ENCODE results near the gene KLHL7.

KLHL7 gene

GRCh38 chr7:23212841-23213240, 107.3 kb downstream of the KLHL7 start:
- in situ Hi-C loops (cut with HindIII; ENCODE audit: low pct_ligation_motif_present, low sequenced_read_pairs), result no loop called here
- Histone ChIP-seq H3K36me3 (replicated peaks) (no peaks in the 10 kb centered on the region), H3K27ac (no peak overlapping the region), H3K27me3 (replicated peaks) (no peaks in the 10 kb centered on the region), H3K4me3 (ENCODE audit: low read depth, low read length) (no peak overlapping the region)
- TF ChIP-seq, protein P1, sequence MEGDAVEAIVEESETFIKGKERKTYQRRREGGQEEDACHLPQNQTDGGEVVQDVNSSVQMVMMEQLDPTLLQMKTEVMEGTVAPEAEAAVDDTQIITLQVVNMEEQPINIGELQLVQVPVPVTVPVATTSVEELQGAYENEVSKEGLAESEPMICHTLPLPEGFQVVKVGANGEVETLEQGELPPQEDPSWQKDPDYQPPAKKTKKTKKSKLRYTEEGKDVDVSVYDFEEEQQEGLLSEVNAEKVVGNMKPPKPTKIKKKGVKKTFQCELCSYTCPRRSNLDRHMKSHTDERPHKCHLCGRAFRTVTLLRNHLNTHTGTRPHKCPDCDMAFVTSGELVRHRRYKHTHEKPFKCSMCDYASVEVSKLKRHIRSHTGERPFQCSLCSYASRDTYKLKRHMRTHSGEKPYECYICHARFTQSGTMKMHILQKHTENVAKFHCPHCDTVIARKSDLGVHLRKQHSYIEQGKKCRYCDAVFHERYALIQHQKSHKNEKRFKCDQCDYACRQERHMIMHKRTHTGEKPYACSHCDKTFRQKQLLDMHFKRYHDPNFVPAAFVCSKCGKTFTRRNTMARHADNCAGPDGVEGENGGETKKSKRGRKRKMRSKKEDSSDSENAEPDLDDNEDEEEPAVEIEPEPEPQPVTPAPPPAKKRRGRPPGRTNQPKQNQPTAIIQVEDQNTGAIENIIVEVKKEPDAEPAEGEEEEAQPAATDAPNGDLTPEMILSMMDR (IDR thresholded peaks at IDR 0.05; ENCODE audit: low read depth, low read length, missing control alignments), result no peak
- no peak for DNase-seq

GRCh38 chr7:23213755-23214154, 108.2 kb downstream of the KLHL7 start:
- no peaks in the 10 kb centered on the region for H3K27me3 ChIP-seq (replicated peaks)
- H3K36me3 ChIP-seq (replicated peaks), result no peaks in the 10 kb centered on the region
- TF ChIP-seq, protein P1 (IDR thresholded peaks at IDR 0.05; ENCODE audit: low read depth, low read length, missing control alignments), result no peak
- H3K4me3 ChIP-seq (ENCODE audit: low read depth, low read length), result no peak overlapping the region
- in situ Hi-C loops (cut with HindIII; ENCODE audit: low pct_ligation_motif_present, low sequenced_read_pairs), result no loop called here
- DNase-seq, result no peak
- no peak overlapping the region for H3K27ac ChIP-seq

GRCh38 chr7:23214423-23214822, 108.8 kb downstream of the KLHL7 start:
- TF ChIP-seq, protein P1 (IDR thresholded peaks at IDR 0.05; ENCODE audit: low read depth, low read length, missing control alignments), result no peak
- DNase-seq, result no peak
- Histone ChIP-seq H3K36me3 (replicated peaks) (no peaks in the 10 kb centered on the region), H3K4me3 (ENCODE audit: low read depth, low read length) (no peak overlapping the region), H3K27ac (no peak overlapping the region), H3K27me3 (replicated peaks) (no peaks in the 10 kb centered on the region)
- in situ Hi-C loops (cut with HindIII; ENCODE audit: low pct_ligation_motif_present, low sequenced_read_pairs), result no loop called here

DNA sequence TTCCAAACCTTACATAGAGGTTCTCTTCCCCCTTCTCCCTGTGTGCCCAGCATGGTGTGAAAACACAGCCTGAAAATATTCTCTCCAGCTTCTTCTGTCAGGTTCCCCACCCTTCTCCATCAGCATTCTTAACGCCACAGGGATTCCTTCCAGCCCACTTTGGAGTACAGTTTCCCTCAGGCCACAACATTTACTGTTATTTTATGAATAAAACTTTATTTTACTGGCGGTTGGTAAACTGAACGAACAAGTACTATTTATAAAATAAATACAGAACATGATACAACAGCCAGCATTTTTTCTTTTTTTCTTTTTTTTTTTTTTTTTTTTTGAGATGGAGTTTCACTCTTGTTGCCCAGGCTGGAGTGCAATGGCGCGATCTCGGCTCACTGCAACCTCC, 109.4 kb downstream of the KLHL7 start:
- in situ Hi-C loops (cut with HindIII; ENCODE audit: low pct_ligation_motif_present, low sequenced_read_pairs), result no loop called here
- TF ChIP-seq, protein P1 (IDR thresholded peaks at IDR 0.05; ENCODE audit: low read depth, low read length, missing control alignments), result no peak
- Histone ChIP-seq H3K27ac (no peak overlapping the region), H3K36me3 (replicated peaks) (no peaks in the 10 kb centered on the region), H3K4me3 (ENCODE audit: low read depth, low read length) (no peak overlapping the region), H3K27me3 (replicated peaks) (no peaks in the 10 kb centered on the region)
- no peak for DNase-seq

DNA sequence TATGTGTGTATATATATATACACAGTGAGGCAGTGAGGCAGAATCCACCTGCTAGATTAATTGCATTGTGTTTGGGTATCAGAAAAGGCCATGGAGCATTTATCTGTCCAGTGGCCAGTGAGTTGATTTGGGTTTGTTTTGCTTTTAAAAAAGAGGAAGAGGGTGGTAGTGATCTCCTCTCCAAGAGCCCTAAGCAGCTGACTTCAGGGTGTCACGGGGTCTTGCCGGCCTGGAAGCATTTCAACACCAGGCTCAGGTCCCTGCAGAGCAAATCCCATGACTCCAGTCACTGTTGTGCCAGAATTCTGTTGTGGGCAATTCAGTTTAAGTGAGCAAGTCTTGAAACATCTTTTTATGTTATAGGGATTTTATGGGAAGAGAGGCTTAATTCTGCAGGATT, 110.4 kb downstream of the KLHL7 start:
- Histone ChIP-seq H3K27me3 (replicated peaks) (no peaks in the 10 kb centered on the region), H3K27ac (no peak overlapping the region), H3K4me3 (ENCODE audit: low read depth, low read length) (no peak overlapping the region), H3K36me3 (replicated peaks) (no peaks in the 10 kb centered on the region)
- in situ Hi-C loops (cut with HindIII; ENCODE audit: low pct_ligation_motif_present, low sequenced_read_pairs), result no loop called here
- DNase-seq, result no peak
- TF ChIP-seq, protein P1 (IDR thresholded peaks at IDR 0.05; ENCODE audit: low read depth, low read length, missing control alignments), result no peak

GRCh38 chr7:23218196-23218595, 112.6 kb downstream of the KLHL7 start:
- TF ChIP-seq, protein P1 (IDR thresholded peaks at IDR 0.05; ENCODE audit: low read depth, low read length, missing control alignments), result no peak
- no peaks in the 10 kb centered on the region for H3K36me3 ChIP-seq (replicated peaks)
- H3K27me3 ChIP-seq (replicated peaks), result no peaks in the 10 kb centered on the region
- in situ Hi-C loops (cut with HindIII; ENCODE audit: low pct_ligation_motif_present, low sequenced_read_pairs), result no loop called here
- H3K27ac ChIP-seq, result no peak overlapping the region
- DNase-seq, result no peak
- no peak overlapping the region for H3K4me3 ChIP-seq (ENCODE audit: low read depth, low read length)

All from brain microvascular endothelial cell (primary cell).